Body of pancreas (tissue), 4 donors: ENCODE results near the gene PRR16.

Experiments
- POLR2A ChIP-seq, 3 donors: fragments of 450-650 bp; IDR thresholded peaks; one replicate each; pipeline ENCODE4 v1.6.1; 2016; ENCODE audit warnings: antibody characterized with exemption in 3 of 3, mild to moderate bottlenecking in 2 of 3
- TF ChIP-seq, protein P1 (sequence below), 7 experiments: fragments of 450-650 bp in 4 of 7; fragments of 200-600 bp in 3 of 7; sonication (generic) in 3 of 7; IDR thresholded peaks; one replicate each; pipeline ENCODE4 v1.5.1; 2016 to 2019; ENCODE audit warnings: antibody characterized with exemption in 7 of 7

DNA sequence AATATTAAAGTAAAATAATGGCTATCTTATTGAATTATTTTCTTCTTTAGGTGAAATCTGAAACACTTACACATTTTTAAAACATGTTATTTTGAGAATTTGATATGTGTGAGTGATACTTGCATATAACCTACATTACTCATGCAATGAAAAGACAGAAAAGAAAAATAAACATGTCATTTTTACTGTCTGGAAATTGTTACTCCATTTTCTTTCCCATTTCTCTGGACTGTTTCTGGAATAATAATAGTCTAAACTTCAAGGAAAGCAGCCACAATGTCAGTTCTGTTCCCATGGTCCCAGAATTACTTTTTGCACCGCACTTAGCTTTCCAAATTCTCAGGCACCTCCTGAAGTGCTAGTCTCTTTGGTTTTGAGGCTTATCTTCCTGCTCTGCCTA lies 145.5 kb downstream of the PRR16 start:
- TF ChIP-seq, protein P1, sequence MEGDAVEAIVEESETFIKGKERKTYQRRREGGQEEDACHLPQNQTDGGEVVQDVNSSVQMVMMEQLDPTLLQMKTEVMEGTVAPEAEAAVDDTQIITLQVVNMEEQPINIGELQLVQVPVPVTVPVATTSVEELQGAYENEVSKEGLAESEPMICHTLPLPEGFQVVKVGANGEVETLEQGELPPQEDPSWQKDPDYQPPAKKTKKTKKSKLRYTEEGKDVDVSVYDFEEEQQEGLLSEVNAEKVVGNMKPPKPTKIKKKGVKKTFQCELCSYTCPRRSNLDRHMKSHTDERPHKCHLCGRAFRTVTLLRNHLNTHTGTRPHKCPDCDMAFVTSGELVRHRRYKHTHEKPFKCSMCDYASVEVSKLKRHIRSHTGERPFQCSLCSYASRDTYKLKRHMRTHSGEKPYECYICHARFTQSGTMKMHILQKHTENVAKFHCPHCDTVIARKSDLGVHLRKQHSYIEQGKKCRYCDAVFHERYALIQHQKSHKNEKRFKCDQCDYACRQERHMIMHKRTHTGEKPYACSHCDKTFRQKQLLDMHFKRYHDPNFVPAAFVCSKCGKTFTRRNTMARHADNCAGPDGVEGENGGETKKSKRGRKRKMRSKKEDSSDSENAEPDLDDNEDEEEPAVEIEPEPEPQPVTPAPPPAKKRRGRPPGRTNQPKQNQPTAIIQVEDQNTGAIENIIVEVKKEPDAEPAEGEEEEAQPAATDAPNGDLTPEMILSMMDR (IDR thresholded peaks at IDR 0.05) = no peak
- TF ChIP-seq POLR2A (IDR thresholded peaks at IDR 0.05) = no peak
